HL-60/S4 treated with phorbol 12-myristate 13-acetate at 8.2 ng/mL for 4 days and 3 days (cell line): ENCODE results near the gene AGPAT2.

Experiments used
- in situ Hi-C: fragments of 300-500 bp; cut with MboI; formaldehyde crosslinking; loops from 2 replicates; pipeline ENCODE4 v1.15.0; 2022; ENCODE audit warnings: low sequenced_read_pairs

Gene AGPAT2

GRCh38 chr9:136675477-136676296 lies 11.6 kb downstream of the AGPAT2 start:
- in situ Hi-C loops = no loop called here

- in situ Hi-C loops = no loop called here
Observed at GRCh38 chr9:136674786-136675349, 12.4 kb downstream of the AGPAT2 start.

GRCh38 chr9:136673975-136674785 lies 13.1 kb downstream of the AGPAT2 start:
- in situ Hi-C loops = no loop called here

GRCh38 chr9:136673088-136673974 lies 13.9 kb downstream of the AGPAT2 start:
- in situ Hi-C loops = no loop called here

GRCh38 chr9:136672431-136673087 lies 14.7 kb downstream of the AGPAT2 start:
- in situ Hi-C loops = no loop called here

GRCh38 chr9:136671646-136672430 lies 15.4 kb downstream of the AGPAT2 start:
- in situ Hi-C loops = no loop called here

GRCh38 chr9:136671254-136671614 lies 16.0 kb downstream of the AGPAT2 start:
- in situ Hi-C loops = no loop called here

- in situ Hi-C loops = no loop called here
Observed at GRCh38 chr9:136670576-136671253, 16.5 kb downstream of the AGPAT2 start.

- in situ Hi-C loops = no loop called here
Observed at GRCh38 chr9:136669791-136670464, 17.3 kb downstream of the AGPAT2 start.

GRCh38 chr9:136668983-136669790 lies 18.1 kb downstream of the AGPAT2 start:
- in situ Hi-C loops = no loop called here

- in situ Hi-C loops = no loop called here
Observed at GRCh38 chr9:136667940-136668760, 19.1 kb downstream of the AGPAT2 start.

GRCh38 chr9:136667214-136667939 lies 19.9 kb downstream of the AGPAT2 start:
- in situ Hi-C loops = no loop called here

GRCh38 chr9:136666372-136667213 lies 20.7 kb downstream of the AGPAT2 start:
- in situ Hi-C loops = no loop called here

- in situ Hi-C loops = no loop called here
Observed at GRCh38 chr9:136665704-136666371, 21.4 kb downstream of the AGPAT2 start.
